A549 (cell line): Measurements from ENCODE around the gene QPRT.
"Not testable (repeated sequence)": the region's sequence is repeated elsewhere in the genome, so short reads cannot be mapped to it uniquely, and the experiment has no call there.

Source experiments
- CTCF ChIP-seq: fragments of >200 bp; sonication (Bioruptor Twin); formaldehyde crosslinking; IDR thresholded peaks from 3 replicates; pipeline ENCODE4 v1.5.1; 2016
- EHMT2 ChIP-seq: fragments of 200-600 bp; sonication (generic); IDR thresholded peaks from 2 replicates; pipeline ENCODE4 v1.6.1; 2016; ENCODE audit warnings: antibody characterized with exemption, low read depth, mild to moderate bottlenecking, moderate library complexity
- JUN ChIP-seq, 2 experiments: fragments of >200 bp; sonication (Bioruptor Twin); formaldehyde crosslinking; IDR thresholded peaks; 2 replicates in 1 of 2; 3 replicates in 1 of 2; pipeline ENCODE4 v1.6.1; 2016 to 2017
- MAX ChIP-seq: IDR thresholded peaks from 2 replicates; pipeline ENCODE4 v1.6.1; 2012
- MAZ ChIP-seq: fragments of 150-350 bp; IDR thresholded peaks from 2 replicates; pipeline ENCODE4 v1.6.1; 2014; ENCODE audit warnings: antibody characterized with exemption, low read depth, low read length, borderline replicate concordance
- PHF8 ChIP-seq: fragments of 200-600 bp; sonication (generic); IDR thresholded peaks from 2 replicates; pipeline ENCODE4 v1.6.1; 2016; ENCODE audit warnings: low read depth, mild to moderate bottlenecking, antibody characterized with exemption, moderate library complexity, borderline replicate concordance
- POLR2A ChIP-seq: IDR thresholded peaks from 2 replicates; pipeline ENCODE4 v1.6.1; 2012; ENCODE audit warnings: mild to moderate bottlenecking, low read length
- REST ChIP-seq: fragments of 200-600 bp; sonication (generic); IDR thresholded peaks from 2 replicates; pipeline ENCODE4 v1.6.1; 2016; ENCODE audit warnings: antibody characterized with exemption, mild to moderate bottlenecking, moderate library complexity
- USF2 ChIP-seq: fragments of 450-650 bp; IDR thresholded peaks from 2 replicates; pipeline ENCODE4 v1.6.1; 2014; ENCODE audit warnings: antibody characterized with exemption

GRCh38 chr16:29638751-29639150 lies 40.2 kb upstream of the QPRT start:
- not testable (repeated sequence) for TF ChIP-seq CTCF; PHF8; REST; MAZ; USF2; EHMT2; JUN (IDR thresholded peaks at IDR 0.05); POLR2A; MAX
